ENCODE data around the gene MLLT10. TPM values are rescaled to one million over a fixed set of nuclear protein-coding genes. Genes with fewer than 3 reads are reported as not detected.

MLLT10 gene
- total RNA-seq, 1 experiment from 2014 or later: 72.3 TPM

DNA sequence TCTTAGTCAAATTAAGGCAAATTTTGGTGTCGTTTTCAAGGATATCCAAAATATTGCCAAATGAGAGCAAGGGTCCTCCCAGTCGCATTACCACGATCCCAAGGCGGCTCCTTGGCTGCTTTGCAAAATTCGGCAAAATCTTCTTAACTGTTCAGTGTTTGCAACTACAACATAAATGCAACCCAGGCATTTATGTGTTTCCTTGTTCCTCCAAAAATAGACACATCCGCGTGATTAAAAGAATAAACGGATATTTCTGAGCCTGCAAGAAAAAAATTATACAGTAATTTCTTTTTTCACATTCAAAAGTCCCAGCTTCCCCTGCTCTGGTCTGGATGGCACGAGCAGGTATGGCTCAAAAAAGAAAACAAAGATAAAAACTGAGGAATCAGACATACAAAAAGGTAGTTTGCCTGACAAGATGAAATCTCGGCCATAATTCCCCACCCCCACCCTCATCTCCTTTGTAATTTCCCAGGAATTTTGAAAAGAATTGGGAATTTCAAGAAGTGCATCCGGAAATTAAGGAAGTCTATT, 14.6 kb upstream of the MLLT10 start:
- no peak for DNase-seq
- no peak overlapping the region for H4K8ac ChIP-seq (replicated peaks; ENCODE audit: insufficient read length, low read depth, low read length)
- peak overlapping the region in 1 of 3 experiments; percentile 21; a peak in 1 of 7 replicates for H3K27ac Mint-ChIP-seq
- no peak overlapping the region for H3K23ac ChIP-seq (ENCODE audit: insufficient read length, low read depth, low read length)
- H2BK12ac ChIP-seq (ENCODE audit: insufficient read length, low read depth, low read length): no peak overlapping the region
- peaks cover 81 to 82% of the 10 kb centered on the region in 2 experiments for H3K4me1 Mint-ChIP-seq
- no peaks in the 10 kb centered on the region; a peak in 2 of 5 replicates for H3K9me3 Mint-ChIP-seq
- H3K18ac ChIP-seq (ENCODE audit: insufficient read length, low read depth, low read length): no peak overlapping the region
- H2BK20ac ChIP-seq (ENCODE audit: low read depth, low read length, poor library complexity, severe bottlenecking): no peak overlapping the region
- no peaks in the 10 kb centered on the region for H3K9me3 ChIP-seq (ENCODE audit: control insufficient read depth, low read depth, low read length)
- peaks cover 19% of the 10 kb centered on the region; the same call in 1 of the 2 replicates for H3K27me3 ChIP-seq (ENCODE audit: insufficient read depth, low read length)
- H4K20me1 ChIP-seq (ENCODE audit: control insufficient read depth, insufficient read depth, insufficient read length): no peaks in the 10 kb centered on the region
- H3K27me3 Mint-ChIP-seq (ENCODE audit: low read depth): peaks cover 43% of the 10 kb centered on the region
- no peak overlapping the region for H4K5ac ChIP-seq (ENCODE audit: insufficient read length, low read depth, low read length)
- H2AFZ ChIP-seq (ENCODE audit: low read length): no peak overlapping the region
- no peak overlapping the region for H3T11ph ChIP-seq (ENCODE audit: low read length)
- no peak overlapping the region for H3K9ac ChIP-seq (ENCODE audit: extremely low read depth, insufficient read length, low read length)
- H2BK5ac ChIP-seq (ENCODE audit: insufficient read length, low read length): no peak overlapping the region
- no peaks in the 10 kb centered on the region for H3K79me2 ChIP-seq (ENCODE audit: insufficient read depth, low read length)
- H3K14ac ChIP-seq (ENCODE audit: insufficient read depth, low read length): no peak overlapping the region
- H3K4me2 ChIP-seq (ENCODE audit: insufficient read depth, insufficient read length, low read length): peak overlapping the region; percentile 89
- peaks cover 51% of the 10 kb centered on the region for H3K23me2 ChIP-seq (ENCODE audit: insufficient read length, low read depth, low read length, poor library complexity, severe bottlenecking)
- peaks cover 9% of the 10 kb centered on the region; the same call in 1 of the 2 replicates for H3K4me1 ChIP-seq (ENCODE audit: insufficient read depth, low read length)
- no peaks in the 10 kb centered on the region; a peak in 1 of 7 replicates for H3K36me3 Mint-ChIP-seq (ENCODE audit: insufficient read depth in 1 of 3, low read depth in 3 of 3)
- no peaks in the 10 kb centered on the region for H3K79me1 ChIP-seq (ENCODE audit: insufficient read depth, low read depth, low read length, poor library complexity, severe bottlenecking)
- peak overlapping the region; percentile 85 to 87 for H3K4me3 Mint-ChIP-seq
- no peak overlapping the region for H3K4ac ChIP-seq (ENCODE audit: low read depth, low read length)
- TF ChIP-seq, protein P1, sequence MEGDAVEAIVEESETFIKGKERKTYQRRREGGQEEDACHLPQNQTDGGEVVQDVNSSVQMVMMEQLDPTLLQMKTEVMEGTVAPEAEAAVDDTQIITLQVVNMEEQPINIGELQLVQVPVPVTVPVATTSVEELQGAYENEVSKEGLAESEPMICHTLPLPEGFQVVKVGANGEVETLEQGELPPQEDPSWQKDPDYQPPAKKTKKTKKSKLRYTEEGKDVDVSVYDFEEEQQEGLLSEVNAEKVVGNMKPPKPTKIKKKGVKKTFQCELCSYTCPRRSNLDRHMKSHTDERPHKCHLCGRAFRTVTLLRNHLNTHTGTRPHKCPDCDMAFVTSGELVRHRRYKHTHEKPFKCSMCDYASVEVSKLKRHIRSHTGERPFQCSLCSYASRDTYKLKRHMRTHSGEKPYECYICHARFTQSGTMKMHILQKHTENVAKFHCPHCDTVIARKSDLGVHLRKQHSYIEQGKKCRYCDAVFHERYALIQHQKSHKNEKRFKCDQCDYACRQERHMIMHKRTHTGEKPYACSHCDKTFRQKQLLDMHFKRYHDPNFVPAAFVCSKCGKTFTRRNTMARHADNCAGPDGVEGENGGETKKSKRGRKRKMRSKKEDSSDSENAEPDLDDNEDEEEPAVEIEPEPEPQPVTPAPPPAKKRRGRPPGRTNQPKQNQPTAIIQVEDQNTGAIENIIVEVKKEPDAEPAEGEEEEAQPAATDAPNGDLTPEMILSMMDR (conservative IDR thresholded peaks at IDR 0.05): no peak
- no peak overlapping the region for H2BK15ac ChIP-seq (ENCODE audit: low read depth, low read length)
- H2BK120ac ChIP-seq (ENCODE audit: low read depth, low read length, poor library complexity, severe bottlenecking): no peak overlapping the region
- H3K56ac ChIP-seq (ENCODE audit: insufficient read length, low read depth, low read length): no peak overlapping the region
- no CpG with 5 or more reads among the region's 11 CpGs for WGBS (ENCODE audit: extremely low coverage, insufficient read length, low lambda C conversion rate)
- H4K91ac ChIP-seq (ENCODE audit: insufficient read length, low read depth, low read length): no peak overlapping the region
- no peak overlapping the region for H2AK5ac ChIP-seq (ENCODE audit: insufficient read length, low read length)
- H3K27ac ChIP-seq (ENCODE audit: insufficient read length, low read depth, low read length): no peak overlapping the region
